ENCODE data around the gene HDAC9.

GRCh38 chr7:18577096-18577771 lies 81.7 kb downstream of the HDAC9 start:
- TF ChIP-seq POLR2A (IDR thresholded peaks at IDR 0.05) (no peak), CTCF (IDR thresholded peaks at IDR 0.05) (no peak), POLR2AphosphoS5 (IDR thresholded peaks at IDR 0.05) (no peak), EP300 (IDR thresholded peaks at IDR 0.05) (no peak)
